NCI-H774 (cell line): ENCODE results near the gene SEC23A.

Experiments used
- DNase-seq: peaks from one replicate; lab custom pipeline; 2025; lab: John Stamatoyannopoulos, UW

SEC23A gene

GRCh38 chr14:38989922-38990546, 113.0 kb downstream of the SEC23A start:
- no peak for DNase-seq

- DNase-seq = no peak
These were observed 115.3 kb downstream of the SEC23A start for GRCh38 chr14:38987781-38988180.

DNA sequence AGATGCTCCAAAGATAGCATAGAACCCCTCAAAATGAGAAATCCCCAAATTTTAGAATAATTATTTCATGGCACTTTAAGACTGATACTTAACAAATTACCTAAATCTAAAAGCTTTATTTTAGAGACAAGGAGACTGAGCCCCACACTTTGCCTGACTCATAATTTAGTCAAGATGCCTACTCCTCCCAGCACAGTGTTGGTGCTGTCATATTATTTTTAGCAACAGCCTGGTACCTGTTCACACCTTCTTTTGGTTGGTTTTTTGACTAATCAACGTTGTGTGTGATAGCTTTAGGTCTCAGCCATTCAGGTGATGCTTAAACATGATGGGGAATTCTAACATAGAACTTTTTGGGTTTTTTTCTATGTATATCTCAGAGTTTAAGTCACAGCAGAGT, 120.2 kb downstream of the SEC23A start:
- no peak for DNase-seq

- no peak for DNase-seq
These were observed 120.8 kb downstream of the SEC23A start for GRCh38 chr14:38982278-38982677.
